ENCODE data around the gene NRCAM. TPM values are rescaled to one million over a fixed set of nuclear protein-coding genes. Genes with fewer than 3 reads are reported as not detected.

NRCAM gene
- total and polyA plus RNA-seq, 7 donors = 1.3 to 3.9 (median 1.8) TPM; not detected in 2

DNA sequence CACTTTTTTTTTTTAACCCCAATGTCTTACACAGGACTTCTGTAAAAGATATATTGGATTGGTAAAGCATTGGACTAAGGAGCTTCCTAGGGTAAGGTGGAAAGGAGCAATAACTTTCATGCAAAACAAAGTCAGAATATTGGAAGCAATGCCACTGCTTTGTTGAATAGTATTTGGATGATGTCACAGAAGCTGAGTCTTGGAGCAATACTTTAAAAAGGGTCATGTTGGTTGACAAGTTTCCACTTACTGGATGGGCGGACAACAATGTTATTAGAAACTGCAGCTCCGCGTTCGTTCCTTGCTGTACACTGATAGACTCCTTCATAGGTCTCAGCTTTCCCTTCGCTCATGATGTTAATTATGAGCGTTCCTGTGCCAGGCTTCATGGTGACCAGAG lies 224.2 kb downstream of the NRCAM start:
- Histone ChIP-seq H3K9me3 (no peaks in the 10 kb centered on the region), H3K4me1 (no peaks in the 10 kb centered on the region), H3K4me3 (no peak overlapping the region), H3K27me3 (no peaks in the 10 kb centered on the region), H3K36me3 (no peaks in the 10 kb centered on the region), H3K27ac (no peak overlapping the region)
- no peak for DNase-seq
- WGBS, 2 donors = 87% methylated on average over 6 of the region's 6 CpGs
- no peak for TF ChIP-seq POLR2A (IDR thresholded peaks at IDR 0.05)
- no peak for TF ChIP-seq EP300 (IDR thresholded peaks at IDR 0.05)
- TF ChIP-seq POLR2AphosphoS5 (IDR thresholded peaks at IDR 0.05) = no peak
- TF ChIP-seq, protein P1, sequence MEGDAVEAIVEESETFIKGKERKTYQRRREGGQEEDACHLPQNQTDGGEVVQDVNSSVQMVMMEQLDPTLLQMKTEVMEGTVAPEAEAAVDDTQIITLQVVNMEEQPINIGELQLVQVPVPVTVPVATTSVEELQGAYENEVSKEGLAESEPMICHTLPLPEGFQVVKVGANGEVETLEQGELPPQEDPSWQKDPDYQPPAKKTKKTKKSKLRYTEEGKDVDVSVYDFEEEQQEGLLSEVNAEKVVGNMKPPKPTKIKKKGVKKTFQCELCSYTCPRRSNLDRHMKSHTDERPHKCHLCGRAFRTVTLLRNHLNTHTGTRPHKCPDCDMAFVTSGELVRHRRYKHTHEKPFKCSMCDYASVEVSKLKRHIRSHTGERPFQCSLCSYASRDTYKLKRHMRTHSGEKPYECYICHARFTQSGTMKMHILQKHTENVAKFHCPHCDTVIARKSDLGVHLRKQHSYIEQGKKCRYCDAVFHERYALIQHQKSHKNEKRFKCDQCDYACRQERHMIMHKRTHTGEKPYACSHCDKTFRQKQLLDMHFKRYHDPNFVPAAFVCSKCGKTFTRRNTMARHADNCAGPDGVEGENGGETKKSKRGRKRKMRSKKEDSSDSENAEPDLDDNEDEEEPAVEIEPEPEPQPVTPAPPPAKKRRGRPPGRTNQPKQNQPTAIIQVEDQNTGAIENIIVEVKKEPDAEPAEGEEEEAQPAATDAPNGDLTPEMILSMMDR (IDR thresholded peaks at IDR 0.05) = no peak
- intact Hi-C loops (cut with DNase I) = no loop called here

DNA sequence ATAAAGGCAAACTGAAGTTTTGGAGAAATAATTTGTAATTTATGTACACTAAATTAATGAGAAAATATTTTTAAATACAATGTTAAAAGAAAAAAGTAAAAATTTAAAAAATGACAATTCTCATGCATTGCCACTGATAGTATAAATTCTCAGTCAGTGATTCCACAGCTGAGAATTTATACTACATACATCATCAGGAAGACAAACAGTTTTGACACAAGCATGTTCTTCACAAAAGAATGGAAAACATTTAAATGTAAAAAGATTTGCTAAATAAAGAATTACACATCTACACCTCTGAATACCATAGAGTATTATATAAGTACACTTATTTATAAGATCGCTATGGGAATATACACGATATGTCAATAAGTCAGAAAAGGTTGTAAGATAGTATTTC lies 225.0 kb downstream of the NRCAM start:
- Histone ChIP-seq H3K4me1 (no peaks in the 10 kb centered on the region), H3K4me3 (no peak overlapping the region), H3K27me3 (no peaks in the 10 kb centered on the region), H3K36me3 (no peaks in the 10 kb centered on the region), H3K9me3 (no peaks in the 10 kb centered on the region), H3K27ac (no peak overlapping the region)
- no peak for DNase-seq
- 96% methylated on average over 2 of the region's 2 CpGs for WGBS, 2 donors
- intact Hi-C loops (cut with DNase I) = no loop called here
- TF ChIP-seq POLR2A (IDR thresholded peaks at IDR 0.05) = no peak
- no peak for TF ChIP-seq EP300 (IDR thresholded peaks at IDR 0.05)
- TF ChIP-seq, protein P1 (IDR thresholded peaks at IDR 0.05) = no peak
- no peak for TF ChIP-seq POLR2AphosphoS5 (IDR thresholded peaks at IDR 0.05)

DNA sequence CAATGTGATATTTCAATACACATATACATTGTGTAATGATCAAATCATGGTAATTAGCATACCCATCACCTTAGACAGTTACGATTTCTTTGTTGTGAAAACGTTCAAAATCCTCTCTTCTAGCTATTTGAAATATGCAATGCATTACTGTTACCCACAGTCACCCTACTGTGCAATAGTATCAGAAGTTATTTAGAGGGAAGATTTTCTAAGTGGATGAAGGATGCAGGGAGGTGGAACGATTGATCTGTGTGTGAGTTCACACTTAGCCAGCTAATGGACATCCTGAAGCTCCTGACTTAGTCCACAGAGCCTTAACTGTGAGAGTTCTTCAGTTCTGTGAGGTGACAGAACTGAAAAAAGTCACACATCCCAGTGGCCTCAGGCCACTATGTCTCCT lies 228.9 kb downstream of the NRCAM start:
- no peak overlapping the region for H3K4me3 ChIP-seq
- no peaks in the 10 kb centered on the region for H3K36me3 ChIP-seq
- no peak for DNase-seq
- H3K4me1 ChIP-seq = no peaks in the 10 kb centered on the region
- intact Hi-C loops (cut with DNase I) = no loop called here
- 69 to 79% methylated on average over 3 of the region's 3 CpGs for WGBS, 2 donors
- no peaks in the 10 kb centered on the region for H3K27me3 ChIP-seq
- no peak overlapping the region for H3K27ac ChIP-seq
- TF ChIP-seq, protein P1 (IDR thresholded peaks at IDR 0.05) = no peak
- H3K9me3 ChIP-seq = no peaks in the 10 kb centered on the region

DNA sequence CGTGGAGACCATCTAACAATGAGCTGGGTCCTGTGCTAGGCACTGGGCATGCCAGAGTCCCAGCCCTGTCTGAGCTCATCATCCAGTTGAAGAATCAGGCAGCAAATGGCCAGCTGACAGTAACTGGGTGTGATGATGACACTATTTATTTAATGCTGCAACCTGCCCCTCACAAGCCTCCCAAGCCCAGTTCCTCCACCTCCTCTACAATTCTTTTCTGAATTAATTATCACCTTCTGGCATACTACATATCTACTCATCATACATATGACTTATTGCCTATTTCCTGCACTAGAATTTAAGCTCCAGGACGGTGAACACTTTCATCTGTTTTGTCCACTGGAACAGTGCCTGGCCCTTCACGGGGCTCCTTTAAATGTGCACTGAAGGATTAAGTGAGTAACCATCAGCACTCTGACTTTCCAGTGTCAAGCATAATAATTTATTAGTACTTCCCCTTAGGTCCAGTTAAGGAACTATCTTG lies 229.4 kb downstream of the NRCAM start:
- no peak overlapping the region for H3K27ac ChIP-seq
- H3K27me3 ChIP-seq = no peaks in the 10 kb centered on the region
- TF ChIP-seq POLR2AphosphoS5 (IDR thresholded peaks at IDR 0.05) (no peak), EP300 (IDR thresholded peaks at IDR 0.05) (no peak), POLR2A (IDR thresholded peaks at IDR 0.05) (no peak)
- TF ChIP-seq, protein P1 (IDR thresholded peaks at IDR 0.05) = no peak
- 61 to 63% methylated on average over 3 of the region's 3 CpGs for WGBS, 2 donors
- no peak for DNase-seq
- no peaks in the 10 kb centered on the region for H3K36me3 ChIP-seq
- no peaks in the 10 kb centered on the region for H3K4me1 ChIP-seq
- no peaks in the 10 kb centered on the region for H3K9me3 ChIP-seq
- no peak overlapping the region for H3K4me3 ChIP-seq
- intact Hi-C loops (cut with DNase I) = no loop called here

DNA sequence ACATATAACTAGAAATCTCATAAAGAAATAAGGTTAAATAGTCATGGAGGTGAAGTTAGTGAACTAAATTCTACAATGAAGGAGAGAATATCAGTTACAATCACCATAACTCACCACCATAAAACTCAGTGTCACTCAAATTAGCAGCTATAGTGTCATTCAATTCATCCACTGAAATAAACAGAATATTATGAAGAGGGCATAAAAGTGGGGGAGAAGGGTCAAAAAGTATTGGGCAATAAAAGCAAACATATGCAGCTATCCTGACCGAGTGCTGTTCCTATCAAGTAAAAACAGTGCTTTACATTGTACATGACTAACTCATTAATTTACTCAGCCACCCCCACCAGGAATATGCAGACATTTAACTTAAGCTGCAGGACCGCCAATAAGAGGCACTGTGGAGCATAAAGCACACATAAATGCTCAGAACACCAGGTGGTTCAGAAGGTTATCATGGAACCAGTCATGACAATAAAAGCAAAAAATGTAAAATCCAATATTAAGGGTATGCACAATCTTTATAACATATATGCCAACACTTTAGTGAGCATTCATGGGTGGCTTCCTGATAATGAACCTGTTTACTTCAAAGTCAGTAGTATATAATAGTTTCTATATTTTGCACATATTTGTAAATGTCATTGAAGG lies 230.6 kb downstream of the NRCAM start:
- H3K9me3 ChIP-seq = no peaks in the 10 kb centered on the region
- no peaks in the 10 kb centered on the region for H3K36me3 ChIP-seq
- no peak overlapping the region for H3K4me3 ChIP-seq
- 46 to 74% methylated on average over 2 of the region's 2 CpGs for WGBS, 2 donors
- no peak for DNase-seq
- TF ChIP-seq, protein P1 (IDR thresholded peaks at IDR 0.05) = no peak
- no peak for TF ChIP-seq POLR2A (IDR thresholded peaks at IDR 0.05)
- TF ChIP-seq POLR2AphosphoS5 (IDR thresholded peaks at IDR 0.05) = no peak
- TF ChIP-seq EP300 (IDR thresholded peaks at IDR 0.05) = no peak
- intact Hi-C loops (cut with DNase I) = no loop called here
- H3K27ac ChIP-seq = no peak overlapping the region
- H3K27me3 ChIP-seq = no peaks in the 10 kb centered on the region
- H3K4me1 ChIP-seq = no peaks in the 10 kb centered on the region

Data from sigmoid colon (tissue), 7 donors.